ENCODE results near the gene SPOCK2. TPM values are rescaled to one million over a fixed set of nuclear protein-coding genes. Genes with fewer than 3 reads are reported as not detected.
A peak's percentile ranks its signal among the peaks of the same experiment; 100 is the strongest.

The SPOCK2 gene
- total and polyA plus RNA-seq, 2 of the 13 experiments (the other 11 are each of a cell fraction or from before 2014, with no cell fraction given): 8.6 to 30.6 TPM

- TF ChIP-seq ZNF879 (CRISPR knock-in tag; IDR thresholded peaks at IDR 0.05): no peak
- no peak for TF ChIP-seq ZBTB1 (CRISPR knock-in tag; IDR thresholded peaks at IDR 0.05; ENCODE audit: borderline replicate concordance)
- no peak for TF ChIP-seq ZNF589 (CRISPR knock-in tag; conservative IDR thresholded peaks at IDR 0.05)
- no peak for TF ChIP-seq E2F2 (CRISPR knock-in tag; IDR thresholded peaks at IDR 0.05; ENCODE audit: borderline replicate concordance)
- TF ChIP-seq TOPORS (CRISPR knock-in tag; IDR thresholded peaks at IDR 0.05): no peak
- no peak for TF ChIP-seq KDM2A (CRISPR knock-in tag; IDR thresholded peaks at IDR 0.05; ENCODE audit: borderline replicate concordance, low read depth)
- TF ChIP-seq HOXA9 (CRISPR knock-in tag; IDR thresholded peaks at IDR 0.05; ENCODE audit: borderline replicate concordance): no peak
- TF ChIP-seq ZNF276 (CRISPR knock-in tag; IDR thresholded peaks at IDR 0.05; ENCODE audit: low read depth): peak; percentile 69; the same call in 1 of the 2 replicates
- no peak for TF ChIP-seq ZNF576 (CRISPR knock-in tag; IDR thresholded peaks at IDR 0.05)
- TF ChIP-seq SP5 (CRISPR knock-in tag; IDR thresholded peaks at IDR 0.05; ENCODE audit: borderline replicate concordance, low read depth): peak; percentile 70
- TF ChIP-seq CSRNP1 (CRISPR knock-in tag; IDR thresholded peaks at IDR 0.05): no peak
- 0 out of 2 replicates have a peak, but pooled peaks have one; percentile 38 for TF ChIP-seq STAT5B (CRISPR knock-in tag; IDR thresholded peaks at IDR 0.05)
- TF ChIP-seq ZNF121 (CRISPR knock-in tag; IDR thresholded peaks at IDR 0.05): no peak; the same call in 1 of the 2 replicates
- peak; percentile 84 for TF ChIP-seq RCOR2 (CRISPR knock-in tag; IDR thresholded peaks at IDR 0.05)
- TF ChIP-seq ZNF333 (CRISPR knock-in tag; IDR thresholded peaks at IDR 0.05; ENCODE audit: borderline replicate concordance): no peak
- TF ChIP-seq SP1 (IDR thresholded peaks at IDR 0.05): no peak
- no peak; the same call in 1 of the 2 replicates for TF ChIP-seq SP1 (CRISPR knock-in tag; IDR thresholded peaks at IDR 0.05)
- no peak; the same call in 1 of the 2 replicates for TF ChIP-seq ZNF280D (CRISPR knock-in tag; IDR thresholded peaks at IDR 0.05)
- peak; percentile 89 for TF ChIP-seq TCF7 (IDR thresholded peaks at IDR 0.05; ENCODE audit: low read depth)
- no peak for TF ChIP-seq E2F5 (CRISPR knock-in tag; conservative IDR thresholded peaks at IDR 0.05)
- TF ChIP-seq TCF7L2 (IDR thresholded peaks at IDR 0.05; ENCODE audit: low read depth, low read length): no peak; the same call in 1 of the 2 replicates
- no peak for TF ChIP-seq ZNF230 (CRISPR knock-in tag; IDR thresholded peaks at IDR 0.05)
These were observed 10.0 kb upstream of the SPOCK2 start (continued) for GRCh38 chr10:72098301-72098835.

Data from HepG2 (cell line).